Prostate gland (tissue), 2 donors: ENCODE data around the gene LSM2.

ENCODE experiments used
- POLR2AphosphoS5 ChIP-seq: sonication (generic); formaldehyde crosslinking; IDR thresholded peaks from one replicate; pipeline ENCODE4 v1.6.1; 2017; ENCODE audit warnings: antibody characterized with exemption
- TF ChIP-seq, protein P1 (sequence below), 4 experiments: fragments of 200-600 bp in 2 of 4; fragments of 450-650 bp in 2 of 4; sonication (generic) in 2 of 4; IDR thresholded peaks; 1 replicate in 3 of 4; 2 replicates in 1 of 4; pipeline ENCODE4 v1.5.1; 2016 to 2019; ENCODE audit warnings: antibody characterized with exemption in 4 of 4, mild to moderate bottlenecking in 2 of 4, moderate library complexity in 2 of 4

DNA sequence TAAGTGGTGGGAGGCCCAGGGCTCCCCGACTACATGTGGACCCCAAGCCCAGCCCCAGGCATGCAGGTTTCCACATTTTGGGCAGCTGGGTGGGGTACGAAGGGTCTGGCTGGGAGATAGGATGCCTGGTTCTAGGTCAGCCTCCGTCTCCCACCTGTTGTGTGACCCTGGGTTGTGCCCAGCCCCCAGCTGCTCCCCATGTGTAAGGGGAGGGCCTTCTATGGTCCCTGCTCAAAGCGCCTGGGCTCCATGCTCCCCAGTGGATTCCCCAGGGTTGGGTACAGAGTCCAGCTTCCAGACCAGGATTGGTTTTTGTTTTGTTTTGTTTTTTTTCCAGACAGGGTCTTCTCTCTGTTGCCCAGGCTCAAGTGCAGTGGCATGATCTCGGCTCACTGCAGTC is 28.6 kb downstream of the LSM2 start:
- TF ChIP-seq POLR2AphosphoS5 = no peak
- TF ChIP-seq, protein P1, sequence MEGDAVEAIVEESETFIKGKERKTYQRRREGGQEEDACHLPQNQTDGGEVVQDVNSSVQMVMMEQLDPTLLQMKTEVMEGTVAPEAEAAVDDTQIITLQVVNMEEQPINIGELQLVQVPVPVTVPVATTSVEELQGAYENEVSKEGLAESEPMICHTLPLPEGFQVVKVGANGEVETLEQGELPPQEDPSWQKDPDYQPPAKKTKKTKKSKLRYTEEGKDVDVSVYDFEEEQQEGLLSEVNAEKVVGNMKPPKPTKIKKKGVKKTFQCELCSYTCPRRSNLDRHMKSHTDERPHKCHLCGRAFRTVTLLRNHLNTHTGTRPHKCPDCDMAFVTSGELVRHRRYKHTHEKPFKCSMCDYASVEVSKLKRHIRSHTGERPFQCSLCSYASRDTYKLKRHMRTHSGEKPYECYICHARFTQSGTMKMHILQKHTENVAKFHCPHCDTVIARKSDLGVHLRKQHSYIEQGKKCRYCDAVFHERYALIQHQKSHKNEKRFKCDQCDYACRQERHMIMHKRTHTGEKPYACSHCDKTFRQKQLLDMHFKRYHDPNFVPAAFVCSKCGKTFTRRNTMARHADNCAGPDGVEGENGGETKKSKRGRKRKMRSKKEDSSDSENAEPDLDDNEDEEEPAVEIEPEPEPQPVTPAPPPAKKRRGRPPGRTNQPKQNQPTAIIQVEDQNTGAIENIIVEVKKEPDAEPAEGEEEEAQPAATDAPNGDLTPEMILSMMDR (IDR thresholded peaks at IDR 0.05) = no peak
